Measurements from ENCODE around the gene CLMN. TPM values are rescaled to one million over a fixed set of nuclear protein-coding genes. Genes with fewer than 3 reads are reported as not detected.

CLMN gene
- total RNA-seq, 1 donor from 2014 or later = 9.6 TPM

- TF ChIP-seq CTCF (conservative IDR thresholded peaks at IDR 0.05; ENCODE audit: low read depth, low read length) = peak; percentile 39
- peak; percentile 40 for DNase-seq (ENCODE audit: low read depth)
- no peak overlapping the region for H3K4me3 ChIP-seq (ENCODE audit: low read depth, low read length)
Observed at GRCh38 chr14:95311752-95312151, 8.0 kb downstream of the CLMN start.

GRCh38 chr14:95310635-95311380 lies 8.9 kb downstream of the CLMN start:
- H3K4me3 ChIP-seq (ENCODE audit: low read depth, low read length) = no peak overlapping the region
- TF ChIP-seq CTCF (conservative IDR thresholded peaks at IDR 0.05; ENCODE audit: low read depth, low read length) = no peak
- DNase-seq (ENCODE audit: low read depth) = no peak

- no peak for TF ChIP-seq CTCF (conservative IDR thresholded peaks at IDR 0.05; ENCODE audit: low read depth, low read length)
- no peak for DNase-seq (ENCODE audit: low read depth)
- no peak overlapping the region for H3K4me3 ChIP-seq (ENCODE audit: low read depth, low read length)
Observed at GRCh38 chr14:95309261-95310051, 10.3 kb downstream of the CLMN start.

- H3K4me3 ChIP-seq (ENCODE audit: low read depth, low read length) = no peak overlapping the region
- TF ChIP-seq CTCF (conservative IDR thresholded peaks at IDR 0.05; ENCODE audit: low read depth, low read length) = no peak
- DNase-seq (ENCODE audit: low read depth) = no peak
Observed at GRCh38 chr14:95308073-95308472, 11.6 kb downstream of the CLMN start.

- no peak for TF ChIP-seq CTCF (conservative IDR thresholded peaks at IDR 0.05; ENCODE audit: low read depth, low read length)
- H3K4me3 ChIP-seq (ENCODE audit: low read depth, low read length) = no peak overlapping the region
- DNase-seq (ENCODE audit: low read depth) = no peak
Observed at GRCh38 chr14:95307402-95308041, 12.2 kb downstream of the CLMN start.

- H3K4me3 ChIP-seq (ENCODE audit: low read depth, low read length) = no peak overlapping the region
- no peak for TF ChIP-seq CTCF (conservative IDR thresholded peaks at IDR 0.05; ENCODE audit: low read depth, low read length)
- DNase-seq (ENCODE audit: low read depth) = no peak
Observed at GRCh38 chr14:95305940-95306339, 13.8 kb downstream of the CLMN start.
